ENCODE results near the gene SLC22A23. TPM values are rescaled to one million over a fixed set of nuclear protein-coding genes. Genes with fewer than 3 reads are reported as not detected.
A peak's percentile ranks its signal among the peaks of the same experiment; 100 is the strongest.

The SLC22A23 gene
- total and polyA plus RNA-seq, 7 donors = 8.1 to 18.7 (median 12.0) TPM

GRCh38 chr6:3288711-3289663 is 167.9 kb downstream of the SLC22A23 start:
- H3K4me1 ChIP-seq = peaks cover 0 to 25% (median 15%) of the 10 kb centered on the region in 4 donors

GRCh38 chr6:3287976-3288707 is 168.7 kb downstream of the SLC22A23 start:
- DNase-seq = peak; percentile 37
- H3K9me3 ChIP-seq = no peaks in the 10 kb centered on the region
- intact Hi-C loops (cut with DNase I) = no loop called here
- no peaks in the 10 kb centered on the region for H3K27me3 ChIP-seq
- H3K4me1 ChIP-seq = peaks cover 0 to 34% (median 22%) of the 10 kb centered on the region in 4 donors
- peaks cover 0 to 20% (median 0%) of the 10 kb centered on the region in 4 donors for H3K36me3 ChIP-seq
- H3K4me3 ChIP-seq = no peak overlapping the region
- no peak overlapping the region for H3K27ac ChIP-seq
- WGBS, 2 donors = 58 to 79% methylated on average over 17 of the region's 17 CpGs
- TF ChIP-seq CTCF (IDR thresholded peaks at IDR 0.05) (no peak), POLR2A (IDR thresholded peaks at IDR 0.05) (no peak), EP300 (IDR thresholded peaks at IDR 0.05) (no peak), POLR2AphosphoS5 (IDR thresholded peaks at IDR 0.05) (no peak)

More at GRCh38 chr6:3288711-3289663, 167.9 kb downstream of the SLC22A23 start:
- Histone ChIP-seq H3K27ac (no peak overlapping the region), H3K4me3 (no peak overlapping the region), H3K36me3 (peaks cover 0 to 20% (median 0%) of the 10 kb centered on the region in 4 donors), H3K27me3 (no peaks in the 10 kb centered on the region), H3K9me3 (no peaks in the 10 kb centered on the region)
- intact Hi-C loops (cut with DNase I) = no loop called here
- TF ChIP-seq CTCF (IDR thresholded peaks at IDR 0.05) (no peak), POLR2A (IDR thresholded peaks at IDR 0.05) (no peak), EP300 (IDR thresholded peaks at IDR 0.05) (no peak), POLR2AphosphoS5 (IDR thresholded peaks at IDR 0.05) (no peak)
- DNase-seq = peak; percentile 60
- WGBS, 2 donors = 86 to 89% methylated on average over 21 of the region's 21 CpGs

GRCh38 chr6:3287308-3287707 is 169.5 kb downstream of the SLC22A23 start:
- H3K27me3 ChIP-seq = no peaks in the 10 kb centered on the region
- H3K4me3 ChIP-seq = no peak overlapping the region
- DNase-seq = peak; percentile 56
- TF ChIP-seq POLR2AphosphoS5 (IDR thresholded peaks at IDR 0.05) (no peak), POLR2A (IDR thresholded peaks at IDR 0.05) (no peak), CTCF (IDR thresholded peaks at IDR 0.05) (no peak), EP300 (IDR thresholded peaks at IDR 0.05) (no peak)
- intact Hi-C loops (cut with DNase I) = no loop called here
- H3K36me3 ChIP-seq = peaks cover 0 to 13% (median 0%) of the 10 kb centered on the region in 4 donors
- WGBS, 2 donors = 84 to 95% methylated on average over 9 of the region's 9 CpGs
- no peaks in the 10 kb centered on the region for H3K9me3 ChIP-seq
- H3K4me1 ChIP-seq = peaks cover 0 to 42% (median 30%) of the 10 kb centered on the region in 4 donors
- no peak overlapping the region for H3K27ac ChIP-seq

GRCh38 chr6:3286641-3287171 is 170.1 kb downstream of the SLC22A23 start:
- Histone ChIP-seq H3K9me3 (no peaks in the 10 kb centered on the region), H3K4me1 (peaks cover 0 to 48% (median 36%) of the 10 kb centered on the region in 4 donors), H3K4me3 (no peak overlapping the region), H3K27ac (no peak overlapping the region), H3K27me3 (no peaks in the 10 kb centered on the region), H3K36me3 (peaks cover 0 to 13% (median 0%) of the 10 kb centered on the region in 4 donors)
- no peak for TF ChIP-seq CTCF (IDR thresholded peaks at IDR 0.05)
- 95 to 96% methylated on average over 24 of the region's 24 CpGs for WGBS, 2 donors
- peak; percentile 63 for DNase-seq
- intact Hi-C loops (cut with DNase I) = no loop called here

Measured in sigmoid colon (tissue), 7 donors.